ENCODE measurements around the gene ARSG.

The ARSG gene

DNA sequence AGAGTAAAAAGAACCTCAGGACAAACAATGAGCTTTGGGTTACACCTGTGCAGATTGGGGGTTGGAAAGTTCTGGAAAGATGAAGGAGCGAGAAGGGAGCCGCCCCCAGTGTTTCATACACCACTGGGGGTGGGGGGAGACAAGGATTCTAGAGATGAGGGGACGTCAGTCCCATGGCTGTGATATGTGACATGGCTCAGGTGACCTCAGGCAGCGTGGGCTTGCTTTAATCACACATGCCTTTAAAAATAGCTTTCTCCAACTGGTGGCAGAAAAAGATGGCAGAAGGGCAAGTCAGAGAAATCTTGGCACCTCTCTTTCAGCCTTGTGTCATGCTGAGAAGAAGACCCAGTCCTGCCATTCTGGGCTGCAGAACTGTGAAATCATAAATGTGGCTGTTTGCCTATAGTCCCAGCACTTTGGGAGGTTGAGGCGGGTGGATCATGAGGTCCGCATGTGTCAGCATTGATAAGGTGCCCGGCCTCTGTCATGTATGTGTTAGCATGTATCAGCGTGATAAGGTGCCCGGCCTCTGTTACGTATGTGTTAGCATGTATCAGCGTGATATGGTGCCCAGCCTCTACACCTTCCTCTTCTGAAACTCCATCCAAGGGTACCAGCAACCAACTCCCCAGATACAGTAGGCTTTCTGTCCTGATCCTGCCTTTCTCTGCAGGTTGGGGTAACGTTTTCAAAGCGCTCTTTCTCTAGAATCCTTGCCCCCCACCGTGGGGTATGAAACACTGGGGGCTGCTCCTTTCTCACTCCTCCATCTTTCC lies 141.0 kb downstream of the ARSG start:
- no peak for DNase-seq

DNA sequence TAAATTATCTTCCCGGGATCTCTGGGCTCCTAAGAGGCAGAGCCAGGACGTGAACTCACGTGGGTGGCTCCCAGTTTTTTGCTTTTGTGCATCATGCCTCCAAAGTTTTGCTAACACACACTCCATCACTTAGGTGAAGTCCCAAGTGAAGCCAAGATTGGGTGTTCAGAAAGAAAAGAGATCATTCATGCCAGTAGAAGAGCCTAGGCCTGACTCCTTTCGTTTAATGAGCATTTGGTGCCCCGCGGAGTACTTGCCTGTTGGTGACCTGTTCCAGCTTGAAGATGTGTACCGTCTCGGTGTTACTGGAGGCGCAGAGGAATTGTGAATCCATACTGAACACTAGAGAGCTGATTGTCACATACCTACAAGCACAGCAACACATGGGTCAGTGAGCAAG lies 141.9 kb downstream of the ARSG start:
- DNase-seq: no peak

DNA sequence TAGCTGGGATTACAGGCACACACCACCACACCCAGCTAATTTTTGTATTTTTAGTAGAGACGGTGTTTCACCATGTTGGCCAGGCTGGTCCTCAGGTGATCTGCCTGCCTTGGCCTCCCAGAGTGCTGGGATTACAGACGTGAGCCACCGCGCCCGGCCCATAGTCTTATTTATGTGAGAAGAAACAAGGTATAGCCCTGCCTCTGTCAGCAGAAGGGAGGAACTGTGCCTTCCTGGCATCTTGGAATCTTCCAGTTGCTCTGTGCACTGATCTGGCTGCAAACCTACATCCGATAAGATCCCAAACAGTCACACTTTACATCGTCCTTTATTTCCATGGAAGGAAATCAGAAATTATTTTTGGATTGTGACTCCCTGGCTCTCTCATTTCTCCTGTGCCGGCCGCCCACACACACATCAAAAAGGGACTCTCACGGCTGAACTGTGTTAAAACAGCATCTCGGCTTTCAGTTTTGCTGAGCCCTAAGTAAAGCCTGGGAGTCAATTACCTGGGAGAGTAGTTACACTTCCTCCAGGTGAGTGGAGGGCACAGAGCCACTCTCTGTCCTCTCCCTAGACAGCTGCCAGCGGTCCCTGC lies 142.7 kb downstream of the ARSG start:
- DNase-seq: no peak

DNA sequence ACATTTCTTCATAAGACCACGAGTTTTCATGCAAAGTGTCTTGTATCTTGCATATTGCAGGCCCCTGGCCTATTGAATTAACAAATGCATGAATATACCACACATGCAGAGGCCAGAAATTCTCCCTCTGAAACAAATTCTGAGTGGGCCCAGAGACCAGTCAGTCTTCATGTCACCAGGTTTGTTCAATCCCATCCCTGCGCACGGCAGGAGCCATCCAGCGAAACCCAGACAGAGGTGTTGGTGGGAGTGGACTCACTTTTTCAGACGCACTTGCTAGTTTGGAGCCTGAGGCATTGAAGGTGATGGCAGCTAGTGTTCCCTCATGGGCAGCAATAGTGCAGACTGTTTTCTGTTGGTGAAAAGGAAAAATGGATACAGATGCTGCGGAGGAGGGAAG lies 144.1 kb downstream of the ARSG start:
- DNase-seq: no peak

DNA sequence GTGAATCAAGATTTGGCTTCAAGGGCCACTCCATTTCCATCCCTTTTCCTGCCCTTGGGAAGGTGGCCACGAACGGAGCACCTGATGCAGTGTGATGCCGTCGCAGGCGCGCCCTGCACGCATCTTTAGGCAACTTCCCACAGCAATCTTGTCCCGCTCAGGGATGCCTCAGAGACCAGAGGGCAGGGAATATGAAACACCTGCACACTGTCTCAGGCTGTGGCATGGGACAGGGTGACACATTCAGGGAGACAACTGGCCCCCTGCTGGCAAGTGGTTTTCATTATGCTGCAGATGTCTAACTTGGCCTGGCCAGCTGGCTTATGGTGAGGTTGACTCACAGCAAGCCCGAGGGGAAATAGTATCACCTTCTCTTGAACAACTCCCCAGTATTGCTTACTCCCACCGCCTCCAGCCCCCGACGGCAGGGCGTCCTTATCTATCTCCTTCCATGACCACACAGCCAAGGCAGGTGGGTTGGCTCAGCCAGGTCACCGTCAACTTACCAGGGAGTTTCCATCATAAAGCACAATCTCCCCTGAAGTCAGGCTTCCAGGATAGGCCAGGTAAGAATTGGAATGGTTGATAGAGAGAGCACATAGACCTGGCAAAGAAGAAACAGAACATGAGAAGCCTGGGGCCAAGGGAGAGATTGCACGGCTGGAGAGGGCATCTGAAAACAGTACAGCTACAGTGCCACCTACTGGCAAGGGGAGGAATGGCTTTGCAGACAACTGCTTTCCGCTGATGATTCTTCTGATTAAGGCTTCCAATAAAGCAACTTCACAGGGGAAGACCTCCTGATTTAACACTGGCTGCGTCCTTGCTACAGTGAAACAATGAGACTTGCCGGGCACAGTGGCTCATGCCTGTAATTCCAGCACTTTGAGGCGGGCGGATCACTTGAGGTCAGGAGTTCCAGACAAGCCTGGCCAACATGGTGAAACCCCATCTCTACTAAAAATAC lies 144.9 kb downstream of the ARSG start:
- DNase-seq: peak; percentile 92

DNA sequence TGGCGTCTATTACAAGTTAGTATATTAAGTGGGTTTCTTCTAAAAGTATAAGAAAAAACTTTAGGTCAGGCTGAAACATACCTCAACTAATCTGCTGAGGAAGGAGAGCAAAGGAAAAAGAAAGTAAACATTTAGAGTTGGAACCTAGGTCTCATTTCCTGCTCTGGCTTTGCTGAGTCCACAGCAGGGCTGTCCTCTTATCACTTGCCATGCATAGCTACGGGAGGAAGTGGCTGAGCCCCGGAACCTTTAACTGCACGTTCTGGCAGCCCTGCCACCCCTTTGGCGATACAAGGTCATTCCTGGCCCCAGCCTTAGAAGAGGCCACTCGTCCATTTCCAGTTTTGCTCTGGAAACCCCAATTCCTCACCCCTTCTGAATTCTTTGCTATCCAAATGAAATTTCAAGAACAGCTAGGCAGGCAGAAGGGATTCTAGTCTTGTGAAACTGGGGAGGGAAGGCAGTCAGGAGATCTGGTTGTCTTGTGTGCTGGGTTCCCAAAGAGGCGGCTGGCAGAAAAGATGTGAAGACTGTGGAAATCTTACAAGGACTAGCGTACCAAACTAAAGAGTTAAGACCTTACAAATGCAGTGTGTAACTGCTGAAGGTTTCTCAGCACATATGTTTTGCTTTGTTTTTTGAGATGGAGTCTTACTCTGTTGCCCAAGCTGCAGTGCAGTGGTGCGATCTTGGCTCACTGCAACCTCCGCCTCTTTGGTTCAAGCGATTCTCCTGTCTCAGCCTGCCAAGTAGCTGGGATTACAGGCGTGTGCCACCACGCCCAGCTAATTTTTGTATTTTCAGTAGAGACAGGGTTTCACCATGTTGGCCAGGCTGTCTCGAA lies 146.9 kb downstream of the ARSG start:
- DNase-seq: peak; percentile 55

DNA sequence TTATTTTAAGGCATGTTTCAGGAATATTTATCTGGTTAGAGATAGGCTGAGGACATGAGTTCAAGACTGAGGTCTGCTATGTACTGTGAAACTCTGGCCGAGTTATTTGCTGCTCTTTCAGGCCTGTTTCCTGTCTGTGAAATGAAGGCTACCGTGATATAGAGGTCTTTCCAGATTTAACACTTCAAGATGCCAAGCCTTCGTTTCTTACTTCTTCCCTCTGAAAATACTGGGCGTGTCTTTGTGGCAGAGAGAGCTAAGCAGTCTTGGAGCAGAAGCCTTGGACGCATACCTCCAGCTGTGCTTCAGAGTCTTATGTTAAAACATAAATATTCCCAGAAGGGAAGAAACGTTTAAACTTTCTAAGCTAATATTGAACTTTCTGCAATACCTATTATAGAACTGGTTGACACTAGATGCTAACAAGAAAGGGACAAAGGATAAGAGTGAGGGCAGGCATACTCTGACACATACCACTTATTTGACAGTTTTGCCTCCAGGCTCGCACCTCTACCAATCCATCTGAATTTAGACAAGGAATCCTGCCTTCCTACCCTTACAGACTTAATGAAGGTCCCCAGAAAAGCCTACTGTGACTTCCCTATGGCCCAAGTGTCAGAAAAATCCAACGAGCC lies 148.5 kb downstream of the ARSG start:
- DNase-seq: no peak

DNA sequence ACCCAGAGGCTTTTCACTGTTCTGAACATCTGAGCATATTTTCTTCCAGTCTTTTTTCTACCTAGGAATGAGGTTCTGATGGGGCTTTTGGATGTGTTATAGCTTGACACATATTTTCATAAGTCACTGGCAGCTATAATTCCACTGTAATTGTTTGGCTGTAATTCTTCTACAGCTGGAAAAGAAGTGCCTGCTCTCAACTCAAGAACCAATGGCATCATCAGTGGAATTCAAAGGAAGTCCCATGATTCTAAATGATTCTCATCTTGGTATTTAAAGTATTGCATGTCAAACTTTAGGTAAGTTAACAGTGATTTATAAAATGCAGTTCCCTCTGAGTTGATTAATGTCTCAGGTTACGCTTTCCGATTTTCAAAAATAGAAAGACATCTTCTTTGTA lies 149.2 kb downstream of the ARSG start:
- DNase-seq: no peak

DNA sequence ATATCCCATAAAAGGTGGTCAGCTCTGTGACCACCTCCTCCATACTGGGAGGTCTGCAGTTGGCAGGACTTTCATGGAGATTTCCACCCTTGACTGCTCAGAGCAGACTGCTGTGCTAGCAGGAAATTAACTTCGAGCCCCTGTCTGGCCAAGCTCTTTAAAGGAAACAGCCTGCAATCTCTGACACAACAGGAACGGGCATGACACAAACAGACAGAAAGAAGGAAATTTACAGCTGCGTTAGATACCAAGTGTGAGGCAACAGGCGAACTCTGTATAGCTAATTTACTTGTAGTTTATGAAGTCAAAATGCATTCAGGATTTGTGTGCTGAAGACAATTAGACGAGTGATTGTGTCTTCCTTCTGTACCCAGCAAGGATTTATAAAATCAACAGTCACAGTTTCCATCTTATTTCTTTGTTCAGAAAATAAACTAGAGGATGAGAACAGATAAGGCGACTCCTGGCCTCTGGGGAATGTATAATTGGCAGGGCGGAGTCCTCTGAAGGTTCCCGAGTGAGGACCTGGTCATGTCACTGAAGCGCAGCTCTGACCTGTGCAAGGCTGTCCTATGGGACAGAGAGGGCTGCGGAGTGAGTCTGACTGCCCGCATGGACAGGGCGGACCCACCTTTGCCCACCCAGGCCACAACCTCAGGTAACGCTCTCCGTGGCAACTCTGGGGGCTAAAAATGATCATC lies 149.9 kb downstream of the ARSG start:
- DNase-seq: no peak

DNA sequence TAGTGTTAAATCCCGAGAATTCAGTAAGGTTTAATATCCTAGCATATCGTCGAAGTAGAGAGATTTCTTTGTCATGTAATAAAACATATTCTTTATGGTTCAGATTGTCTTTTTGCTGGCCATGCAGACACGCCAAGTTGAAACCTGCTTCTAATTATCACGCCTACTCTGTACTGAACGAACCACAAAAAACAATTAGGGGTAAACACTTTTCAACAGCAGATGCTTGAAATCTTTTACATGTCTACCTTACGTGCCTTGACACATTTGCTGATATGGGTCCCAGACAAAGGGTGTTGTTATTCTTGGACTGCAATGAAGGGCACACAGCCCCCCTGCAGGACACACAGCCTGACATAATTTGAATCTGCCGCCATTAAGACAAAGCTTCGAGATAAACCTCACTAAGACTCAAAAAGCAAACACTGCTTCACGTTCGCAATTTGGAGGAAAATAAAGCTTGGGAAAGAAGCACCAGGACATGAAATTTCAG lies 152.7 kb downstream of the ARSG start:
- DNase-seq: no peak

DNA sequence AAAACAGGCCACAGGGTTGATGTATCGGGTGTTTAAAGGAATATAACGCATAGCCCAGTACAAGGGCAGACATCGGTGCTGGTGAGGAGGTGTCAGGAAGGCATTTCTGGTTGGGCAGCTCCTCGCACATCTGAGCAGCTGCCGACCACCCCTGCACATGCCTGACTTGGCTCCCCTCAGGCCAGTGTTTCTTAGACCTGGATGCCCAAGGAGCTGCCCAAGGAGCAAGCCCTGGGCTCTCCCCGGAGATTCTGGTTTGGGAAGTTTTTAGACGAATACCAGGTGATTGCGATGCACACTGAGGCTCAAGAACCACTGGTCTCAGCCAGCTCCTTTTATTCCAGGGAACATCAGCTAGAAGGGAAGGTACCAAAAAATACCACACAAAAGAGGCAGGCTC lies 154.4 kb downstream of the ARSG start:
- DNase-seq: no peak

DNA sequence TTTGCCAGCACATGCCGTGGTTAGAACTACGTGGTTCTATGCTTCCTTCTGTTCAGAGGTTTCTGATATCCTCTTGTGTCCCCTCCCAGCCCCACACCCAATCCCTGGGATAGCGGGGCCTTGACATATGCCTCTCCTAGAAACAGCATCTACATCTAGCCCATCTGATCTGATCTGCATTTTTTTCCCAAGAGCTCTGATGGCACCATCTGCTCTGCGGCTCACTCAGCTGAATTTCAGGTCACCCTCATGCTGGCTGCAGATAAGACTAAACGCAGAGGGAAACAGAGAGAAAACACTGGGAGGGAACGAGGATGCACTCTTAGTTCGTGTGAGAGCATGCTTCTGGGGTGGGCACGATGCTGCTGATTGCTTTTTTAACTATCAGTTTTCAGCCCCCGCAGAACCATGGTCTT lies 155.3 kb downstream of the ARSG start:
- no peak for DNase-seq

DNA sequence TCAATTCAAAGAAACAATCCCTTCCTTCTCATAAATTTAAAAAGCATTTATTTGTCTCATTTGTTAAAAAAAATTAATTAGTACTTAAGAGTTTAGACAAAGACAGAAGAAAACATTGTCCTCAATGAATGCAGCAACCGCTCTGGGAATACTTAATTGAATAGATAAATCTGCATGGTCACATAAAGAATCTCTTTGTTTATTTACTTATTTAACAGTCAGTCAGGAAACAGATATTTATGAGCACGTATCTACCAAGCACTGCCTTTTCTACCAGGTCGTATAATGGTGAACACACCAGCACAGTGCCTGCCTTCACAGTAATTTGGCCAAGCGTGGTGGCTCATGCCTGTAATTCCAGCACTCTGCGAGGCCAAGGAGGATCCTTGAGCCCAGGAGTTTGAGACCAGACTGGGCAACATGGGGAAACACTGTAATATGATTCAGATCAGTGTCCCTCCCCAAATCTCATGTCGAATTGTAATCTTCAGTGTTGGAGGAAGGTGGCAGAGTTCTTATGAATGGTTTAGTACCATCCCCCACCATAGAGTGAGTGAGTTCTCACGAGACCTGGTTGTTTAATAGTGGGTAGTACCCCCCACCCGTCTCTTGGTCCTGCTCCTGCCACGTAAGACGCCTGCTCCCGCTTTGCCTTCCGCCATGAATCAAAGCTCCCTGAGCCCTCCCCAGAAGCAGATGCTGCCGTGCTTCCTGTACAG lies 157.9 kb downstream of the ARSG start:
- no peak for DNase-seq

DNA sequence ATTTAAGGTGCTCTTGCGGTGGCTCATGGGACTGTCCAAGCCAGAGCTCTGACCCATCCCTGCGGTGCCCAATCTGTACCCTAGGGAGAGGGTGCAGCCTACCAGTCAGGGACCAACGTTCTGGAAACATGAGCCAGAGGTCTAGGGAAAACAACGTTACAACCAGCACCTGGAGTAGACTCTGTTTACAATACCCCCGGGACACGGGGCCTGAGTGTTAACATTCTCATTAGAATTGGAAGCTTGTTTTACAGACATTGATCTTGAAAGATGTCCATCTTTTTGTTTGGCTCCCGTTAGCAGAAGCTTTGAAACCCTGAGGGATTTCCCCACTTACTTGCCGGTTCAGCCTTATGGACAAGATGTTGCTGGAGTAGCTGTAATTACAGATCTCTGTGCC lies 159.1 kb downstream of the ARSG start:
- no peak for DNase-seq

DNA sequence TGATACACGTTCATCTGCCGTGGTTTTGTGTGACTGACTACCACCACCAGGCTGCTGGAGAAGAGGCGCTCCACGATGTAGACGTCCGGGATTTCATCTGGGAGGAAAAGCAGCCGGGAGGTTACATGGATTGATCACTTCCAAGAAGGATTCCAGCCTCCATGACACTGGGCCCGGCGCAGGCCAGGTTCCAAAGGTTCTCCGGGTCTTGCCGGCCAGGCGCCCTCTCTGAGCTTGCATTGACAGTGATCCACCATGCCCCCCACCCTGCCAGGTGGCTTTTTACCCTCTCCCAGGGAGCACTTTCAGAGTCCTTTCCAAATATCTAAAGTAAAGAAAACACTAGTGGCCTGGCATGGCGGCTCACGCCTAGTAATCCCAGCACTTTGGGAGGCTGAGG lies 159.5 kb downstream of the ARSG start:
- no peak for DNase-seq

DNA sequence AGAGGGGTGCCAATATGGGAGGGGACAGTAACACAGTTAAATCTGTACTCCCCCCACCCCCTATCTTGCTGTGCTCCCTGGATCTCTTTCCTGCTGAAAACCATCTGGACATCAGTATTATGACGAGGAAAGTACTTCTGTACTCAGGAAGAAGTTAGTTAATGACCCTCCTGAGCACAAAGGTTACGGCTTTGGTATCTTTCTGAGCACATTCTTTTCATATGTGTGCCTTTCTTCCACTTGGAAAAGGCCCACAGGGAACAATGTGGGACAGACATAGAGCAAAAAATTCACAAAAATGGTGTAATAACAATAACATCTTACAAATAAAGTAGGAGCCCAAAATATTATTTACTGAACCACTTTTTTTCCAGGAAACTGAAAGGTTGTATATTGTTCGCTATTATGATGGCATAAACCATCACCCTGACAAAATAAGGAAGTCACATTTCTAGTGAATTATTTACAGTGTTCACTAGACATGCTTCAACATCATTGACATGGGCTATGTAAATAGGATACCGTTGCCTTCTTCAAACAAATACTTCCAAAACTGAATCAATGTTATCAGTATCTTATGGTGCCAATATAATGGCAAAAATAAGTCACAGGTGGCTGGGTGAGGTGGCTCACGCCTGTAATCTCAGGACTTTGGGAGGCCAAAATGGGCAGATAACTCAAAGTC lies 160.5 kb downstream of the ARSG start:
- DNase-seq: no peak

DNA sequence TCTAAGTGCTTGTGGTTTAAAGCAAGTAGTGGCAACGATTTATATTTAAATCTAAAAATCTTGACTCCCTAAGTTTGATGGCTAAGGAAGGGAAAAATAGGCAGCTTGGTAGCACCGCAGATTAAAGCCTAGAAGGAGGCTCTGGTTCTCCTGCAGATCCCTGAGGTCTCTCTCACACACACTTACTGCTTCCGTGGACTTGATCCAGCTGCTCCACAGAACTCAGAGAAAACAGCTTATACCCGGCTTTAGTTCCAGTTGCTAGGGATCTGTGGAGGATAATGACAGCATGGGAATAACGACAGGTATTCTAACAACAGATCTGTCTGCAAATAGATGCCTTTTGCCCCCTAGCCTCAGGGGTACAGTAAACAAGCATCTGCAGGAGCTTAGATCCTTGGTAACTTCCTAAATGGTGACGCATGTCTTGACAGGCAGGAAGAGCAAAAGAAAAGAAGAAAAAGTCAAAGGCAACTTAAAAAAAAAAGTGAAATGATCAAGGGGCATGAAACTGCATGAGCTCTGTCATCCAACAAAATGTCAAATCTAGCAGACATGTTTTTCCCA lies 161.5 kb downstream of the ARSG start:
- DNase-seq: no peak

DNA sequence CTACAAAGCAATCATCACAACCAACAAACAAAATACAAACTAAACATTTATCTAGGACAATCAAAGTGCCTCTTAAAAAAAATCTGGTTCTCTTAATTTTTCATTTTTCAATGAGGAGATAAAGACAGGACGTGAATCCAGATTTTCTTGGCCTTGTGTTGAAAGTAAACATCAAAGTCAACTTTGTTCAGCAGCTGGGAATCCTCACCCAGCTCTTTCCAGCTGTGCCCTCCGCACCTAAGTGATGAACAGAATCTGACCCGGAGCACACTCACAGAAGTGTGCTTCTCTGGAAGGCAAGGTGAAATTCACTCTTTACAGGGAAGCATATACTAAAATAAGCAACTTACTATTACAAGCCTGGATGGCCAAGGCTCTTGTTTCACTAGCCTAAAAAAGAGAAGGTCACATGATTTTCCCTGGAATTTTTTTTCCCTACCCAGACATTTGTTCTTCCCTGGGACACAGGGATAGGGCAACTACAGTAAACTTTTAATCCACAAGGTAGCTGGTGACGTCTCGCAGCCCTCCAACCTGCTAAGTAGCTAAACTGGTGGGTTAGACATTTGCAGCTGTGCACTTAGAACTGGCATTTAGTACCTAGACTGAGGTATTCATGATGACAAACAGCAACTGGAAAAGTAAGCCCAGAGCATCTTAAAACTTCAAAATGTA lies 162.8 kb downstream of the ARSG start:
- DNase-seq: no peak

DNA sequence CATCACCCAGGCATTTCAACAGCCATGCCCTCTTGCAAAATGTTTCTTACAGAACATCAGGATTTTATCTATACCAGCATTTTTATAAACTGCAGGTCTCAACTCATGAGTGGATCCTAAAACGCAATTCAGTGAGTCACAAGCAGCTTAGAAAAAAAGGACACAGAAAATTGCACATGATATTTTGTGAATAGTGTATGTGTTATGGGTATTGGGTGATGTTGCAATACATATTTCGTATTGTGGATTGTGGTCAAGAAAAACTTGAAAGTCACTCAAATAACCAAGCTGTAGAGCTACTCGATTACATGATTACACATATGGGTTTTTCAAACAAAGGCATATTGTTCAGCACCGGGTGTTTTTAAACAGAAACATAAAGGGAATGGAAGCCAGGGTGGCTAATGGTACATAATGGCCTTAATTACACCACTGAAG lies 164.6 kb downstream of the ARSG start:
- no peak for DNase-seq
